Astrocyte of the spinal cord (primary cell): ENCODE measurements around the gene G6PD.
A peak's percentile ranks its signal among the peaks of the same experiment; 100 is the strongest.

Experiments
- DNase-seq: peaks from one replicate; pipeline ENCODE4 v3.0.0; 2011; ENCODE audit warnings: low read depth, low spot score
- H3K4me3 ChIP-seq: 2 replicates; pipeline ENCODE4 v1.5.1; 2011; ENCODE audit warnings: low read depth, mild to moderate bottlenecking, low read length, moderate library complexity
- in situ Hi-C: cut with HindIII; loops from 2 replicates; pipeline ENCODE4 v1.10.0; 2017; ENCODE audit warnings: low sequenced_read_pairs
- TF ChIP-seq, protein P1 (sequence below): IDR thresholded peaks from 2 replicates; pipeline ENCODE4 v1.5.1; 2012; ENCODE audit warnings: low read depth, mild to moderate bottlenecking, low read length, inconsistent platforms

G6PD gene

DNA sequence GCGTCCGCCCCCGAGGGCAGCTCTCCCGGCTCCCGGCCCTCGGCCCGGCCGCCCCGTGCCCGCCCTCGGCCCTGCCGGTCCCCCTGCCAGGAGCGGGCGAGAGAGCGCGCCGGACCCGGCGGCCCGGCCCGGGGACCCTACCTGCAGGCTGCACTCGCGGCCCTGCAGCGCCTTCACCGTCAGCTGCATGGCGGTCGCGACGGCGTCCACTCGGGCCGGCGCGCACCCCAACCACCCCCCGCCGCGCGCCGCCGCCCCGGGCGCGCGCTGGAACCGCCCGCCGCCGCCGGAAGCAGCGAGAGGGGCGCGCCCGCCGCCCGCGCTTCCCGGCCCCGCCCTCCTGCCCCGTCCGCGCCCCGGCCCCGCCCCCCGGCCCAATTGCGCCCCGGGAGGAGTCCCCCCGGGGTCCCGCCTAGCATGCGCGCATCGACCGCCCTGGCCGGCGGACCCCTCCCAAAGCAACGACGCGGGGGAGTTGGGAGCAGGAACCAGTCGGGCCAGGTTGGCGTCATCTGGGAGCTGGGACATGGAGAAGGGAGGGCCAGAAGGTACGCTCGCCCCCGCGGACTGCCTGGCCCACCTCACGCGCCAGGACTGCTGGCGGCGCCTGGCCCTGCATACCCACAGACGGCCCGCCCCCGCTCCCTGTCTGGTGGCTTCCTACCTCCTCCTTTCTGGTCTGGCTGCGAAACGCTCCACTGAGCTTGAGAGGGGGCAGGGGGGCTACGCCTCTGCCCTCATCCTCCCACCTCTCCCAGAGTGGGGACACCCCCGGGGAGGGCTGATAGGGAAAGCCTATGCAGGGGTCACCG is 60.0 kb downstream of the G6PD start, which contains the start of gene UBL4A:
UBL4A (minus strand) TSS at position 220 of the 812 bp plus-strand sequence; CDS start at position 189, 31 bp downstream.
- peak within 1 kb of the TSS; percentile 46 for H3K4me3 ChIP-seq
- TF ChIP-seq, protein P1, sequence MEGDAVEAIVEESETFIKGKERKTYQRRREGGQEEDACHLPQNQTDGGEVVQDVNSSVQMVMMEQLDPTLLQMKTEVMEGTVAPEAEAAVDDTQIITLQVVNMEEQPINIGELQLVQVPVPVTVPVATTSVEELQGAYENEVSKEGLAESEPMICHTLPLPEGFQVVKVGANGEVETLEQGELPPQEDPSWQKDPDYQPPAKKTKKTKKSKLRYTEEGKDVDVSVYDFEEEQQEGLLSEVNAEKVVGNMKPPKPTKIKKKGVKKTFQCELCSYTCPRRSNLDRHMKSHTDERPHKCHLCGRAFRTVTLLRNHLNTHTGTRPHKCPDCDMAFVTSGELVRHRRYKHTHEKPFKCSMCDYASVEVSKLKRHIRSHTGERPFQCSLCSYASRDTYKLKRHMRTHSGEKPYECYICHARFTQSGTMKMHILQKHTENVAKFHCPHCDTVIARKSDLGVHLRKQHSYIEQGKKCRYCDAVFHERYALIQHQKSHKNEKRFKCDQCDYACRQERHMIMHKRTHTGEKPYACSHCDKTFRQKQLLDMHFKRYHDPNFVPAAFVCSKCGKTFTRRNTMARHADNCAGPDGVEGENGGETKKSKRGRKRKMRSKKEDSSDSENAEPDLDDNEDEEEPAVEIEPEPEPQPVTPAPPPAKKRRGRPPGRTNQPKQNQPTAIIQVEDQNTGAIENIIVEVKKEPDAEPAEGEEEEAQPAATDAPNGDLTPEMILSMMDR = no peak
- peak; percentile 24 for DNase-seq
- in situ Hi-C loops = no loop called here

GRCh38 chrX:154486052-154486395 is 60.6 kb downstream of the G6PD start:
- TF ChIP-seq, protein P1 = no peak
- peak overlapping the region; percentile 46 for H3K4me3 ChIP-seq
- in situ Hi-C loops = no loop called here
- no peak for DNase-seq

DNA sequence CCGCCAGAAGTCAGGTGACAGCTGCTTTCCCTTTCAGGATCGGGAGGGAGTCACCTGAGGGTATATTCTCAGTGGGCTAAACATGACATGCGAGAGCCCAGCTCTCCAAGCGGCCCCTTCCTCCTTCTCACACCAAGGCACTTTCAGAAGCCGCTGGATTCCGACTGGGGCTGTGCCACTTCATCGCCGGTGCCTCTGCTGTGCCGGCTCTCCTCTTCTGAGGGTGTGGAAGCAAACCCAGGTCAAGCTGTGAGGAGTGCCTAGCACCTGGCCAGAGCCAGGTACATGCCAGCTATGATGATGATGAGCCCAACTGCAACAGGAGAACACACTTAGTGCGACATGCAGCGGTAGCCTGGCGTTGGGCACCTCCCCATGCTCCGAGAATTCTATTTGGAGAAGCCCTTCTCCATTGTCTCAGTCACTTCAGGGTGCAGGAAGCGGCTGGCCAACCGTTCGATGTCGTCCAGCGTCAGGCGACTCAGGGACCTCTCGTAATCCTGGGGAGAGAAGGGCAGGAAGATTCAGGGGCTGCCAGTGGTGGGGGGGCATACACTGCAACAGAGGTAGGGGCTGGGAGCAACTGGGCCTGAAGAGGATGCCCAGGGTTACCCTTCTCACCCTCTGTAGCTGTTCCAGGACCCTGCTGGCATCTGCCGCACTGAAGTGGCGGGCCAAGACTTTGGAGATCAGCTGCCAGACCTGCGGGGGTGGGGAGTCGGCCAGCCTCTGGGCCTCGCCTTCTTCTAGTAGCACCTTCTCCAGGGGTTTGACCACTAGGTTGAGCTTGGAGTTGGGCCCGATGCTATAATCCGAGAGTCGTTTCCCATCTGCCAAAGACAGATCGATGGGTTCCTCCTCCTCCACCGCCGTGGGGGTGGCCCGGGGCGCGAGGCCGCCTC is 61.2 kb downstream of the G6PD start:
- in situ Hi-C loops = no loop called here
- peak overlapping the region; percentile 46 for H3K4me3 ChIP-seq
- TF ChIP-seq, protein P1 = no peak
- no peak for DNase-seq

- H3K4me3 ChIP-seq = no peak overlapping the region
- in situ Hi-C loops = no loop called here
- TF ChIP-seq, protein P1 = no peak
- DNase-seq = no peak
Observed at GRCh38 chrX:154484255-154485149, 62.1 kb downstream of the G6PD start.

DNA sequence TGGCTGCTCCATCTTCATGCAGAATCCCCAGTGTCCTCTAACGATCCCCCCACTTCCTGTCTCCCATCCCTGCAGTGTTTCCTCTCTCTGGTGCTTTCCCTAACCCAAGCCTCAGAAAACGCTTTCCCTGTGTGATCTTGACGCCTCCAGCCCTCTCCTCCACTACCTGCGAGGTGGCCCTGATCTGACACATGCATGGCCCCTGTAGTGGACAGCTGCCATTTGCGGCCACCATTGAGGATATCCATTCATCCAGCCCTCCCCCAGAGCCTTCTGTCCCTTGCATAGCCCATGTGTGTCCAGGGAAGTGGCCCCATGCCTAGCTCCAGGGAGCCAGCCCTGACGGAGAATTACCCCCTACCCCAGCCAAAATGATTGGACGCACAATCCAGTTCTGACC is 63.3 kb downstream of the G6PD start:
- no peak overlapping the region for H3K4me3 ChIP-seq
- TF ChIP-seq, protein P1 = no peak
- in situ Hi-C loops = no loop called here
- DNase-seq = no peak

GRCh38 chrX:154482786-154483185 is 63.9 kb downstream of the G6PD start:
- H3K4me3 ChIP-seq = no peak overlapping the region
- DNase-seq = no peak
- in situ Hi-C loops = no loop called here
- TF ChIP-seq, protein P1 = no peak
